Measurements from ENCODE around the gene CAB39.

The CAB39 gene

DNA sequence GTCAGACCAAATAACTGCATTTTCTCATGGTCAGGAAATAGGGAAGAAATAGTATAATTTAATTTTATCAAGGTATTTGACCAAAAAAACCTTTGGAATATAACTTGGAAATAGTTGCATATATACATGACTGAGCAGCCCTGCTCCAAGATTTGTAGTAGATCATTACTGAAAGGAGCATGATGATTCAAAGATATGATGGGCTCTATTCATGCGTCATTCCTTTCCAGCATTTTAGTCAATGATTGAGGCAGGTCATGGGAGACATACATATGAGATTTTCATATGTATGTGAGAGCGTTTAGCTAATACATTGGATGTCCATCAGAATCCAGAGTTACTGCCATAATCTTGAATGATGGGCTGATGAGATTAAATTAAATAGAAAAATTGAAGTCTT lies 74.5 kb downstream of the CAB39 start:
- DNase-seq = no peak

DNA sequence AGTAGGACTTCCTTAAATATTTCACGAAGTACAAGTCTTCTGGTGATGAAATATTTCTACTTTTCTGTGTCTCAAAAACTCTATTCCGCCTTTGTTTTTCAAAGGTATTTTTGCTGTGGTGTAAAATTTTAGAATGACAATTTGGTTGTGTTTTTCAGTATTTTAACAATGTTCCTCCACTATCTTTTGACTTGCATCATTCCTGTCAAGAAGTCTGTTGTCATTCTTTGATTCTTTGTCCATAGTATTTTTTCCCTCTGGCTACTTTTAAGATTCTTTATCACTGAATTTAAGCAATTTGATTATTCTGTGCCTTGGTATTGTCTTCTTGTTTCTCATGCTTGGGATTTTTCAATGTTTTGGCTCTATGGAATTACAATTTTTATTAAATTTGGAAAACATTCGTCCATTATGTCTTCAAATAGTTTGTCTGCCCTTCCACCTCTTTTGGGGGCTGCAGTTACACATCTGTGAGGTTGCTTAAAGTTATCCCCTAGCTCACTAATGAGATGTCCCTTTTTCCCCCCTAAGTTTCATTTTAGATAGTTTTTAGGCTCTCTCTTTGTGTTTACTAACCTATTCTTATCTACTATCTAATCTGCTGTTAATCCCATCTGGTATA lies 76.0 kb downstream of the CAB39 start:
- no peak for DNase-seq

DNA sequence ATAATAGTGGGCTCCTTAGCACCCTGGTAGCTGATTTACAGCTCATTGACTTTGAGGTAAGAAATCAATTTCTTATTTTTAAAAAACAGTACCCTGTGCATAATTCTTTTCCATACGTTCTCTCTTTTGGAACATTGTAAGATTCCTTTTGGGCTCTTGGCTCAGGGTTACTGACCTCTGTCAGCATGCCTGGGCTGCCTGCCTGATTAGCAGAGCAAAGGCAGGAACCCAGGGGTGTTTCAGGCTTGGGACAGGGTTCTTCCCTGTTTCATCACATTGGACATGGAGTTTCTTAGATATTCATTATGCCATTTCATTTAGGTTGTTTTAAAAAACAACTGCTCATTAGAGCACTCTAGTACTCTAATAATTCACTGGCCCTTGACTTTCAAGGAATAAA lies 78.3 kb downstream of the CAB39 start:
- DNase-seq = no peak

DNA sequence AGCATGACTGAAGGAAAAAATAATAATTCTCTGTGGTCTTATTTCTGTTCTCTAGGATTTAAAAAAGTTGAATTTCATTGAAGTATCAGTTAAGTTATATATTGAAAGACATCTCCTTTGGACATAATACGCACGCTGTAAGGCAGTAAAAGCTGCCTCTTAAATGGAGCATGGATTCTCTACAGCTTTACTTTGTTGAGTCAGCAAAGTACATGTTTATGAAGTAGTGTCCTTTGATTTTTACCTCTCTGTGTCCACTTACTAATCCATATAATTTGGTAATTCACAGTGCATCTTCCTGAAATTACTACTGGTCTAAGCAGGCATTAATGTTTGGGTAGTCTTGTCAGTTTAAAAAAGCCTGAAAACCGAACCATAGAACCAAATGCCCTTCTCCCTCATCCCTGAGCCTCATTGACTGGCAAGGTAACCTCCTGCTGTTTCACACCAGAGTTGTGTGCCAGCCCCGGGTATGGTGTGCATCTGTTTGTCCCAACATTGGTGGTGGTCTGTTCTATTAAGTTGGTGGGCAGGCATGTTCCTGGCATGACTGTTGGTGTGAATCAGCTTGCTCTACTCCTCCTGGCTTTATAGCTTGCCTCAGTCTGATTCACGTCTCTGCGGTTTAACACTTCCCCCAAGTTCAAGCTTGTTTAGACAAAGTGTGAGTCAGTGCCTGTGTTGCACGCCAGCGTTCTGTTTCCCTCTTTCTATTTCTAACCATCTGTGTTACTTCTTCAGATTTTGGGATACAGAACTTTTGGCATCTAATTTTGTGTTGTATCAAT lies 81.1 kb downstream of the CAB39 start:
- DNase-seq = no peak

DNA sequence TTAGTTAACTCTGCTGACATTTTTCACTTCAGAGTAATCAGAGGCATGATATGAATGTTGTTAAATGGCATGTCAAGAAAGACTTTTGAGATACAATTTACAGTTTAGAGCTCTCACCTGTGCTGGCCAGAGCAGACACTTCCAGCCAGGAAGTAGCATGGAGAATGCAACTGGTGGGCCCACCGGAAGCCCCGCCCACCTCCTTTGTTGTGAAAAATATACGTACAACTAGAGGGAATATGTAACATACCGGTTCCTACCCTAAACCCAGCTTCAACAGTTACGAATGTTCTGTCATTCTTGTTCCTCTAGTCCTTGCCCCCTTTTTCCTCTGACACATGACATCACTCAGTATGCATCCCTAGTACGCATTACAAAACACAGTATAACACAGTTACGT lies 81.9 kb downstream of the CAB39 start:
- DNase-seq = no peak

DNA sequence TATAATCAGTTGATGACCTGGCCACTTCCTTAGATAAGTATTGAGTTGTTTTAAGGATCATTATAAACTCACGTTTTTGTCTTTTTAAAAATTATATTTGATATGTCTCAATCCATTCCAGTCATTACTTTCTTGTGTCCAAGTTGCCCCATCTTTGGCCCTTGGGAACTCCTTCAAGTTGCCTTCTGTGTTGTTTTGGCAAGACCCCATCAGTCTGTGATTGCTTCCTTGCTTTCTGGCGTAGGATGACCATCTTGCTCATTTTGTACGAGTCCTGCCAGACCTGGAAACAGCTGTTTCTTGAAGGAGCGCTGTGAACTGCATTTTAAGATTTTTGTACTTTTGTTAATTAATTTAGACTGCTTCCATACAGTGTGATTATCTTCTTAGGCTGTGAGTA lies 83.2 kb downstream of the CAB39 start:
- no peak for DNase-seq

DNA sequence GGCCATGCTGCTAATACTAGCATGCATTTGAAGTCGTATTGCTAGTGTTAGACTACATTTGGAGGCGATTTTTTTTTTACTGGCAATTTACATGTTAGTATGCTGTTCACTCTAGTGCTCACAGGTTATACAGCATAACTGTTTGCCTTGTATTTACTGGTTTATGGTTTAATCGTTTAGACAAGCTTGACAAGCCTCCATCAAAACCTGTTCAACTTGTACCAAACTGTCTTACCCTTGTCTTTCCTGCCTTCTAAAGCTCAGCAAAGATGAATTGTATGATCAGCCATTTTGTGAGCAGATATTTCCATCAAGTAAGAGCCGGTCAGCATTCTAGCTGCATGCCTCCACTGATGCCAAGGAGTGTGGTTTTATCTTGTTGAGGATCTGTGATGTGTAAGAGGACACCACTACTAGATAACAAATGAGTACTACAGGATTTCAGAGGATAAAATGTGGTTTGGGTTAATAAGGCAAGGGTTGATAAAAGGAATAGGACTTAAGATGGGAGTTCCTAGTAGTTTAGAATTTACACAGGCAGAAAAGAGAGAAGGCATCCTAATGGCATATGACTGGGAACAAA lies 83.7 kb downstream of the CAB39 start:
- no peak for DNase-seq

DNA sequence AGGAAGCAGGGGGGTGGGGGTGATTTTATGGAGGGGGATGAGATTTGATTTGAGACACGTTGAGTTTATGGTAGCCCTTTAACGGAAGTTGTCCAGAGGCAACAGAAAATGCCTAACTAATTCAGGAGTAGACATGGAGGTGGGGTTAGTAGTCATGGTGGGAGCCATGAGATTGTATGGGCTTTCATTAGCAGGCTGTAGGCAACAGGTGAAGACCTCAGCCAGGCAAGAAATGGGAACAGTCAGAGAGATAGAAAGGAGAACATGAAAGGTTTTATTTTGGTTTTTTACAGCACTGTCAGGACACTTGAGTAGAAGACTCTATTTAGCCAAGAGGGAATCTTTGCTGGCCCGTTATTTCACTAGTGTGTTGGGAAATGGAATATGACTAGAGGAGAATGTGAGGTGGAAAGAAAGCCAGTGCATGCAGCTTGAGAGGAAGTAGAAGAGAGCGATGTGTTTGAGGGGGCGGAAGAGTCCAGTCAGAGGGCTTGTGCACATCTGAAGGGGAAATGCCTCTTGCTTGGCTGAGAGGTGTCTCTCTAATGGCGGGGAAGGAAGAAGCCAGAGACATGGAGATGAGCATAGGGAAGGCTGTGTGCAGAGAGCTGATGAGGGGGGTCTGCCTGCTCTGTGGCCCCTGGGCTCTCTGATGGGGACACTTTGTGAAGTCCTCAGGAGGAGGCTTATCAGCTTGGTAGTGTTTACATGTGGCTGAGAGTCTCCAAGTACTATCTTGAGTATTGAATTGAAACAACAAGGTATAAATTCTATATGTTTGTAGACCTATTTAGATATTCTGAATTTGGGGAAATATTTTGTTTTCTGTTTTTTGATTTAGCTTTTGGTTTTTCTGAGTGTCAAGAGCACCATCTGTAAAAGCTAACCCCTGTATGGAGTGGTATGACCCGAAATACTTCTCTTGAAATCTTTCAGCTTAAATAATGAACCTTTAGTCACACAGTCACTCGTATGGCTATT lies 85.2 kb downstream of the CAB39 start:
- no peak for DNase-seq

DNA sequence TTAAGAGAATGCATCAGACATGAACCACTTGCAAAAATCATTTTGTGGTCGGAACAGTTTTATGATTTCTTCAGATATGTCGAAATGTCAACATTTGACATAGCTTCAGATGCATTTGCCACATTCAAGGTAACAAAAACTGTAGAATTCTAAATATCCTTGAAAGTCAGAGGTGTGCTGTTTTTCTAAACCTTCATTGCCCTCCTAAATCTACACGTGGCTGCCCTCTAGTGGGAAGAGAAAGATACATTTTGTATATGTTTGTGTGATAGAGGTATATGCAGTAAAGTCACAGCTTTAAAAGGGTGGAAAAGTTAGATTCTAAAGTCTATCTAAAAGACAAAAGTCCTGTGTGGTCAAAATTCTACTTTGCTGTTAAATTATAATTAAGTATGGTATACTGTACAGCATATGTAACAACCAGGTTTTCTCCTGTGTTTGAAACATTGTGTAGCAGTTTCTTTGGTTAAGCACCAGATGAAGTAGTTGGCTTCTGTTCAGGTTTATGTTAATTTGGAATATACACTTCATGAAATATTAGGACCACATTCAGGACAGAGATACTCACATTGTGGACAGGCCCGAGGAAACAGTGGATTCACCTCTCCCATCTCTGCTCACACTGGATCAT lies 86.2 kb downstream of the CAB39 start:
- peak; percentile 22 for DNase-seq

DNA sequence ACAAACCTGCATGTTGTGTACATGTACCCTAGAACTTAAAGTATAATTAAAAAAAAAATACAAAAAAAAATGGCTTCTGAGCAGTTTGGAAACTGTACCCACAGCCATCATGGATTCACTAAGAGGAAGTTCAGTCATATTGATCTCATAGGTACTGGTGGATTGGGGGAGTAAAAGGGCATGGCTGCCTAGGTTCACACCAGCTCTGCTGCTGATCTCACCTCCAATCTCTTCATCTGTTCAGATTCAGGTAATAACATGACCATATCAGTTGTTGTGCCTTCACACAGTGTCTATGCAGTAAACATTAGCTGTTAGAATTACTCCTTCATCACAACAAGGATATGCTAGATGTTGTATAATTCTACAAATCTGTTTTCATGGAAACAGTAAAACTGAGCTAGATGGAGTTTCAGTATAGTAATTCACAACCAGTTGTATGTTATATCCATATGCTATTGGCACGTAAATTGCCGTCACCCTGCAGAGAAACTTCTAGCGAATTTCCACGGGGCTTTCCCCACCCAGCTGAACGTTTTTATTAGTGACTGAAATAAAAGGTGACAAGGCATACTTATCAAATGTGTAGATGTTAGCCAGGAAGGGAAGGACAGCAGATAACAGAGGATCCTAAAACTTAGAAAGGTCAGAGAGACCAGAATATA lies 92.8 kb downstream of the CAB39 start:
- no peak for DNase-seq

DNA sequence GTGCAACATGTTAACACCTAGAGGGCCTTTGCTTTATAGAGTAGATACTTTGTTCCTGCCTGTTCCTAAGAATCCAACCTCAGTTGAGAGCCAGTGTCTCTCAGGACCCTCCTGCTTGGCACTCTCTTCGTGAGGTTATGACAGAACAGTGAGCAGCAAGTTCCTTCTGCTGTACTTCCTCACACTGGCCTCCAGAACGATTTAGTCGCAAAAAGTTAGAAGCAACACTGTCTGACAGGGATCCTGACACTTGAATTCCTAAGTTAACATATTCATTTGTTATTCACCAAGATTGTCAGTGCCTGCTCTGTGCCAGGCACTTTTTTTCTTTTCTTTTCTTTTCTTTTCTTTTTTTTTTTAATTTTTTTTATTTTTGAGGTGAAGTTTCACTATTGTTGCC lies 95.1 kb downstream of the CAB39 start:
- no peak for DNase-seq

DNA sequence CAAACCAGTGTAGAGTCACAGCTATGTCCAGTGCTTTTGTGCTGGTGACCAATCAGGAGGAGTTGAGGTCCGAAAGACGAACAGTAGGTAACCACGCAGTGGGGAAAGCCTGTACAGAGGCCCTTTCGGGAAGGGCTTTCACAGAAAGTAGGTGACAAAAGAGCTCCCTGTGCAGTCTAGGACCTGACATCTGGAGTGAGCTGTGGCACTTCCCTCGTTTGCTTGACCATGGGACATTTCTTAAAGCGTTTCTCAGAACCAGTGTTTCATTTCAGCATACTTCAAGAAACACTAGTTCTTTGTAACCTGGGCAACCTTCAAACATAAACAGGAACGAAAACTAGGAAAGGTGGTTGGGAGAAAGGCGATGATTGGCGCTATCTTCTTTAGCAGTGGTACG lies 96.4 kb downstream of the CAB39 start:
- DNase-seq = no peak

DNA sequence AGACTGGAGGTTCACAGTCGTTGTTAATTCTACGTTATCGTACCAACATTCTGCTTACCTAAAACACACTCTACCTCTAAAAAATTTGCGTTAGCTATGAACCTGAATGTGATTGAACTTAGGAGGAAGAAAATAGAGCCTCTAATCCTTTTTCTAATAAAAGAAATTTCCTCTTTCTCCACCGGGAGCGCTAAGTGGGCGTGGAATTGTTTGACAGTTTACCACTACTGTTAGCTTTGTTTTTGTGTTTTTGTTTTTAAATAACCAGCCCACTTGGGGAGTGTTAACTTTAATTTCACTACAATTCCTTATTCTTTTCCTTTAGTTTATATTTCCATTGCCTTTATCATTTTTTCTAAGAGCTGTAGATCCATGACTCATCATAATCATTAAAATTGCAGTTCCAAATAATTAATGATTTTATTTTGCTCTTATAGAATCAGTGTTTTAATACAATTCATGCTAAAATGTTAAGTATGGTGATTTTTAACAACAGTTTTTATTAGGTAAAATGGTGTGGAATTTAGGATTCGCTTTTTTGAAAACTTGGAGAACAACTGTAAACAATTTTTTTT lies 97.1 kb downstream of the CAB39 start:
- DNase-seq = no peak

DNA sequence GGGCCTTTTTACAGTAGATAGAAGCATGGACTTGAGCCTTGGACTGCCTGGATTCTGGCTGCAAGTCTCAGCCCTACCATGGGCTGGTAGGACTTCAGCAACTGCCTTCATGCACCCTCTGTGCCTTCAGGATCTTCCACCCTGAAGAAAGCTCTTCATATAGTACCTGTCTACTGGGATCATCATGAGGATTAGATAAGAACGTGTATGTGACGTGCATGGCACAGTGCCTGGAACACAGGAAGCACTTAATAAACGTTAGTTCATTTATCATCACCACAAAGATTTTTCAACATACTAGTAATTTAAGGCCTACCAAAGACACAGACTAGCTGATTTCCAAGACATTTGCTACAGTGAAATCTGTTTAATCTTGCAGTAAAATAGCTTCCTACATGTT lies 98.9 kb downstream of the CAB39 start:
- DNase-seq = no peak

DNA sequence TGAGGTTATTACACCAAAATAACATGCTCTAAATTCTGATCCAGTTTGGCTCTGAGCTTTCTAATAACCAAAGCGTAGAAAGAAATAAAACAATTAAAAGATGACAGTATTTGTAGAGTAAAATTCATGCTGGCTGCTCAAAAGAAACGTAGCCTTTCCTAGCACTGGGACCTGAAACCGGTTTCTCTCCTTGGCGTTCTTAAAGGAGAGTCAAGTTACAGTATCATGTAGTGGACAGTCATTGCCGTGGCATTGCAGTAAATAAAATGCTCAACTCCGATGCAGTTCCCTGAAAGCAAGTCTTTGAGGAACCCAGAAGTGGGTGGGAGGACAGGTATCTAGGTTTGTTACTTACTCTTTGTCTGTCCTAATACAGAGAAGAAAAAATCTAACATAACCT lies 99.4 kb downstream of the CAB39 start:
- no peak for DNase-seq

DNA sequence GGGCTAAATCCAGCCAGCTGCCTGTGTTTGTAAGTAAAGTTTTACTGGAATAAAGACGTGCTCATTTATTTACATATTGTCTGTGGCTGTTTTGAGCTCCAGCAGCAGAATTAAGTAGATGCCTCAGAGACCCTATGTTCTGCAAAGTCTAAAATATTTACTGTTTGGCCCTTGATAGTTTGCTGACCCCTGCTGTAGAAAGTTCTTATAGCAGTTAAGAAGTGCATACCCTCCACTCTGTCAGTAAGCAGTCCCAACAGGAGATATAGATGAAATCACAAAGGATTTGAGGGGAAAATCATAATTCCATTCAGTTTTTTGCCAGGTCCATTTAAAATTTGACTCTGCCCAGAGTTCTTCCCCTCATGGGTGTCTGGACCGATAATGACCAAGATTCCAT lies 102.0 kb downstream of the CAB39 start:
- DNase-seq = no peak

DNA sequence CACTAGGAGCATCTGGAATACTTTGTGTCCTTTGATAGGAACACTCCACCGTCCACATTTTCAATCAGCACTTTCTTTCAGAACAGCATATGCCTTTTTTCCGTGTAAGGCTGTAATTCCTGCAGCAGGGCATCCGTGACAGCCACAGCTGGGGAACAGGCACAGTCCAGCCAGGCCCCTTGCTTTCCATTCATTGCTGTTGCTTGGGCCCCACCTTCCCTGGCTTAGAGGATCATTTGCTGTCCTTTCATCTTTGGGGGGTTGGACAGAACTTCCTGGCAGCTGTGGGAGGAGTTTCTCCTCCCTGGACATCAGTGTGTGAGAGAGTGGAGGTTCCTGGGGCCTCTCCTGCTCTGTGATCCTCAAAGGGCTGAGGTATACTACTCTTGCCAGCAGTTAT lies 102.4 kb downstream of the CAB39 start:
- DNase-seq = no peak

DNA sequence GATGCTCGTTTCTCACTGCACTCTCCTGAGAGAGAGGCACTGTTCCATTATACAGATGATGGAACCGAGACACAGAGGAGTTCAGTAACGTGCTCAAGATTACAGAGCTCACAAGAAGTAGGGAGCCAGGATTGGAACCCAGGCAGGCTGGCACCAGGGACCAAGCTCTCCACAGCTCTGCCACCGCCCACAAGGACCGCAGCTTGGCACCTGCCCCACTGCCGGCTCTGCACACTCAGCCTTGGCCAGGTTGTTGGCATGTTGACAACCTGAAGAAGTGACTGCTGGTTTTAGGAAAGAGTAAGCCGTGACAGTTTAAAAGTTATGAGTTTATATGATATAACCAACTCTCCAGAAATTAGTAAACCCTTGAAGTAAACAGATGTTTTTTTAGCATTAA lies 104.1 kb downstream of the CAB39 start:
- no peak for DNase-seq

DNA sequence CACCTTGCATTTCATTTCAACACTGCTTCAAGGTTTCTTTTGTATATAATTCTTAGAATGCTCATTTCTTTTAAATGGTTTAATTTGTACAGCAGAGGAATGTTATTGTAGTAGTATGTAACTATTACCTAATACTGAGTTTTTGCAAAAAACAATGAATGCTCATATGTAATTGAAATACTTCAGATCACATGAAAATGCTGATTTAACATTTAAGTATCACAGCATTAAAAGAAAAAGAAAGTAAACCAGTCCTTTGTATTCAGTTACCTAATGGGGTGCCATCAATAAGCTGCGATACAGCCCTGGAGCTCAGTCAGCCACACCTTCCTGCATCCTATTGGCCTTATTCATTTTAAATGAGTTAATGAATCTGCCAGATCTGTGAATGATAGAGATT lies 106.8 kb downstream of the CAB39 start:
- no peak for DNase-seq

DNA sequence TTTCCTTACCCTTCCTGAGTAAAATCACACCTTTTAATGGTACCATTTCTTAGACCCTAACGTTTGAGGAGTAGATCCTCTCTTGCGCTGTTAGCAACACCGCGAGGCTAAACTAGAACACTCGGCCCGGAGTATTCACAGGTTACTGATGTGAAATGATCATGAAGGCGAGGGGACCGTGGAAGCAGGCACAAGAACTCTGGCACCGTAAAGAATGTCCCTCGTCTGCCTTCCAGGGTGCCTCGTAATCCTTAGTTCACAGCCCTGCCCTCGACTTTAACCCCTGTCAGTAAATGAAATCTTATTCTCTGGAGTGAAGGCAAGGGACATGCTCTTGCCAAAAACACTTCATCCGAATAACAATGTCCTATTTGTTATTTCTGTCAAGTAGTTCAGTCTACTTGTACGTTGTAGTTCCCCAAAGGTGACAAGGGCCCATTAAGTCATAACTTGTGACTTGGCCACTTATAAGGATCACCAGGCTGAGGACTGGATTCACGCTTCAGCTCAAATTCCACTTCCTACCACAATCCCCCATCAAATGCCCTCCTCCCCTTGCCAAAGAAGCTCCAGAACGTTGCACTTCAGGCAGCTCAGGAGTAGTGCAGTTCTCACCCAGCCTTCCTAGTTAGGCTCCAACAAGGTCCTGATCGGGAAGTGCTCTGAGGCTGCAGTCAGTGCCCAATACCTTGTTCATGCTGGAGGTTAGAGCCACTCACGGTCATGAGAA lies 108.8 kb downstream of the CAB39 start:
- DNase-seq = no peak

DNA sequence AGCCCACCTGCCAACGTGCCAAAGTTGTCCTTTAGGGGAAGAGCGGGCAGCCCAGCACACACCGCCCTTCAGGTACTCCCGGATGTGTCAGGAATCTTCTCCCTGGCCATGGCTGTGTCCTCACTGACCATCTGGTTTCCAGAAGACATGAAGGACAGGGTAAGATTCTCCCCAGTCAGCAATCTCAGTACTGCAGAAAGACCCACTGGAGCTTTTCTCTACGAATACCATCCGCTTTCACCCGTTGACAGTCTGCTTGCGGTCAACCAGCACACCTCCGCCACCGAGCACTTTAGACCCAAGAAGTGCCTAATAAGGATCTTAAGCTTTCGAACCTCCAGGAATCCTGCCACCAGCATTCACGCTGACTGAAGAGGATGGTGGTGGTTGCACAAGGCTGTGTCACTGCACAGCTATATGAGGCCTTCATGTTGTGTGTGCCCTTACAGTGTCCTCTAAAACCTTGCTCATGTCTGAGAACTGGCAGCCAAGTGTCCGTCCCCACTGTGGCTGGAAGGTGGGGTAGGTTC lies 109.4 kb downstream of the CAB39 start:
- DNase-seq = no peak
